MM.1S (cell line): ENCODE results near the gene ENO3.

Experiments used
- DNase-seq: peaks from one replicate; pipeline ENCODE4 v3.0.0-alpha.2; 2015
- H2AFZ ChIP-seq: fragments of 300-600 bp; sonication (generic); 2 replicates; pipeline ENCODE4 v1.6.0; 2016; ENCODE audit warnings: antibody characterized with exemption, low read length
- H3F3A ChIP-seq: fragments of 300-600 bp; sonication (generic); 2 replicates; pipeline ENCODE4 v1.6.1; 2016; ENCODE audit warnings: mild to moderate bottlenecking, antibody characterized with exemption, low read length, moderate library complexity, mixed read lengths; ENCODE audit not compliant: insufficient read depth
- H3K27ac ChIP-seq: fragments of 300-600 bp; sonication (generic); 2 replicates; pipeline ENCODE4 v1.5.1; 2016; ENCODE audit warnings: mild to moderate bottlenecking, low read length
- H3K27me3 ChIP-seq: fragments of 300-600 bp; sonication (generic); replicated peaks from 2 replicates; pipeline ENCODE4 v1.6.0; 2016; ENCODE audit warnings: low read length; ENCODE audit not compliant: insufficient read depth
- H3K36me3 ChIP-seq: fragments of 300-600 bp; sonication (generic); replicated peaks from 2 replicates; pipeline ENCODE4 v1.6.1; 2016; ENCODE audit warnings: mild to moderate bottlenecking, low read length, mixed read lengths; ENCODE audit not compliant: insufficient read depth
- H3K4me1 ChIP-seq: fragments of 300-600 bp; sonication (generic); 2 replicates; pipeline ENCODE4 v1.6.1; 2016; ENCODE audit warnings: low read length, mixed read lengths
- H3K4me2 ChIP-seq: fragments of 300-600 bp; sonication (generic); 2 replicates; pipeline ENCODE4 v1.6.0; 2016; ENCODE audit warnings: low read depth, low read length
- H3K4me3 ChIP-seq: fragments of 300-600 bp; sonication (generic); 2 replicates; pipeline ENCODE4 v1.5.1; 2016; ENCODE audit warnings: low read length, mixed read lengths
- H3K79me2 ChIP-seq: fragments of 300-600 bp; sonication (generic); 2 replicates; pipeline ENCODE4 v1.6.1; 2016; ENCODE audit warnings: mixed run types, low read length, mixed read lengths
- H3K9ac ChIP-seq: fragments of 300-600 bp; sonication (generic); 2 replicates; pipeline ENCODE4 v1.6.1; 2016; ENCODE audit warnings: low read length, mixed read lengths
- H3K9me2 ChIP-seq: fragments of 300-600 bp; sonication (generic); replicated peaks from 2 replicates; pipeline ENCODE4 v1.6.1; 2016; ENCODE audit warnings: mild to moderate bottlenecking, low read length, mixed read lengths; ENCODE audit not compliant: insufficient read depth
- H3K9me3 ChIP-seq: fragments of 300-600 bp; sonication (generic); replicated peaks from 2 replicates; pipeline ENCODE4 v1.6.1; 2016; ENCODE audit warnings: mild to moderate bottlenecking, low read length, mixed read lengths; ENCODE audit not compliant: insufficient read depth
- H4K20me1 ChIP-seq: fragments of 300-600 bp; sonication (generic); 2 replicates; pipeline ENCODE4 v1.6.1; 2016; ENCODE audit warnings: mild to moderate bottlenecking, low read length, moderate library complexity, mixed read lengths; ENCODE audit not compliant: insufficient read depth
- CTCF ChIP-seq: fragments of 300-600 bp; sonication (generic); IDR thresholded peaks from 2 replicates; pipeline ENCODE4 v1.5.1; 2016; ENCODE audit warnings: antibody characterized with exemption, low read length, mixed read lengths
- EZH2 ChIP-seq: fragments of 300-600 bp; sonication (generic); optimal IDR thresholded peaks from 2 replicates; pipeline ENCODE3; 2017; ENCODE audit warnings: low read depth, mild to moderate bottlenecking, antibody characterized with exemption, low read length, mixed read lengths
- EZH2phosphoT487 ChIP-seq: fragments of 300-600 bp; sonication (generic); IDR thresholded peaks from 2 replicates; pipeline ENCODE4 v1.6.1; 2018; ENCODE audit warnings: antibody characterized with exemption, low read length

The ENO3 gene

GRCh38 chr17:4941319-4941610 is 9.7 kb upstream of the ENO3 start:
- no peaks in the 10 kb centered on the region for H3K36me3 ChIP-seq
- H3K4me3 ChIP-seq, result peak overlapping the region; percentile 78
- peak overlapping the region; percentile 96 for H3K4me2 ChIP-seq
- H3K9me2 ChIP-seq, result no peaks in the 10 kb centered on the region
- DNase-seq, result no peak
- no peak for TF ChIP-seq EZH2
- H3K9me3 ChIP-seq, result no peaks in the 10 kb centered on the region
- H3K9ac ChIP-seq, result peak overlapping the region; percentile 95
- H3K27me3 ChIP-seq, result no peaks in the 10 kb centered on the region
- H4K20me1 ChIP-seq, result peaks cover 18% of the 10 kb centered on the region
- peaks cover 85% of the 10 kb centered on the region for H3K79me2 ChIP-seq
- H3F3A ChIP-seq, result peaks cover 55% of the 10 kb centered on the region
- peak overlapping the region; percentile 91; the same call in 1 of the 2 replicates for H3K27ac ChIP-seq
- peaks cover 40% of the 10 kb centered on the region for H3K4me1 ChIP-seq
- H2AFZ ChIP-seq, result no peak overlapping the region

- no peaks in the 10 kb centered on the region for H3K9me3 ChIP-seq
- peaks cover 28% of the 10 kb centered on the region for H4K20me1 ChIP-seq
- no peak for DNase-seq
- peaks cover 44% of the 10 kb centered on the region for H3K4me1 ChIP-seq
- TF ChIP-seq EZH2phosphoT487 (no peak), EZH2 (no peak), CTCF (no peak)
- H2AFZ ChIP-seq, result no peak overlapping the region
- no peak overlapping the region for H3K27ac ChIP-seq
- H3K9me2 ChIP-seq, result no peaks in the 10 kb centered on the region
- H3F3A ChIP-seq, result peaks cover 68% of the 10 kb centered on the region
- H3K4me2 ChIP-seq, result no peak overlapping the region
- no peak overlapping the region for H3K9ac ChIP-seq
- H3K79me2 ChIP-seq, result peaks cover 95% of the 10 kb centered on the region
- H3K4me3 ChIP-seq, result no peak overlapping the region
- no peaks in the 10 kb centered on the region for H3K36me3 ChIP-seq
- no peaks in the 10 kb centered on the region for H3K27me3 ChIP-seq
Measured at GRCh38 chr17:4942760-4943508, 8.0 kb upstream of the ENO3 start.

GRCh38 chr17:4944163-4944553 is 6.8 kb upstream of the ENO3 start:
- no peaks in the 10 kb centered on the region for H3K36me3 ChIP-seq
- H3F3A ChIP-seq, result peaks cover 79% of the 10 kb centered on the region
- peak overlapping the region; percentile 95; the same call in 1 of the 2 replicates for H3K4me2 ChIP-seq
- no peak overlapping the region for H3K9ac ChIP-seq
- H3K4me1 ChIP-seq, result peaks cover 35% of the 10 kb centered on the region
- H3K4me3 ChIP-seq, result no peak overlapping the region
- DNase-seq, result no peak
- TF ChIP-seq EZH2 (no peak), CTCF (no peak), EZH2phosphoT487 (no peak)
- no peak overlapping the region for H2AFZ ChIP-seq
- H3K79me2 ChIP-seq, result peaks cover 86% of the 10 kb centered on the region
- no peaks in the 10 kb centered on the region for H3K27me3 ChIP-seq
- peak overlapping the region; percentile 55; the same call in 1 of the 2 replicates for H3K27ac ChIP-seq
- no peaks in the 10 kb centered on the region for H3K9me2 ChIP-seq
- no peaks in the 10 kb centered on the region for H3K9me3 ChIP-seq
- peaks cover 28% of the 10 kb centered on the region for H4K20me1 ChIP-seq

GRCh38 chr17:4944554-4945175 is 6.3 kb upstream of the ENO3 start:
- TF ChIP-seq CTCF (no peak), EZH2phosphoT487 (no peak), EZH2 (no peak)
- Histone ChIP-seq H3K4me3 (no peak overlapping the region), H3K79me2 (peaks cover 81% of the 10 kb centered on the region), H3K9me3 (no peaks in the 10 kb centered on the region), H3K4me1 (peaks cover 35% of the 10 kb centered on the region), H2AFZ (no peak overlapping the region), H3K27ac (peak overlapping the region; percentile 55; the same call in 1 of the 2 replicates), H4K20me1 (peaks cover 28% of the 10 kb centered on the region), H3K9me2 (no peaks in the 10 kb centered on the region), H3F3A (peaks cover 80% of the 10 kb centered on the region), H3K9ac (no peak overlapping the region; the same call in 1 of the 2 replicates), H3K36me3 (no peaks in the 10 kb centered on the region), H3K27me3 (no peaks in the 10 kb centered on the region), H3K4me2 (peak overlapping the region; percentile 95; the same call in 1 of the 2 replicates)
- DNase-seq, result no peak
